ENCODE measurements around the gene GPR33. TPM values are rescaled to one million over a fixed set of nuclear protein-coding genes. Genes with fewer than 3 reads are reported as not detected.
A peak's percentile ranks its signal among the peaks of the same experiment; 100 is the strongest.

GPR33 gene
- total and polyA plus RNA-seq, 8 donors: not detected

- 25 to 37% (median 32%) methylated on average over 11 of the region's 11 CpGs for WGBS, 5 donors
- Histone ChIP-seq H3K4me3 (peak overlapping the region; percentile 61 to 84 (median 70)), H3K27ac (peak overlapping the region in 4 of 5 donors; percentile 90 to 92 (median 92)), H3K27me3 (no peaks in the 10 kb centered on the region), H3K36me3 (peaks cover 1 to 2% (median 1%) of the 10 kb centered on the region in 4 donors), H3K4me1 (peaks cover 12 to 42% (median 29%) of the 10 kb centered on the region in 4 donors), H3K9me3 (no peaks in the 10 kb centered on the region)
- peak in 1 of 2 donors; percentile 10 for DNase-seq
- TF ChIP-seq POLR2A (IDR thresholded peaks at IDR 0.05): no peak
- TF ChIP-seq CTCF (IDR thresholded peaks at IDR 0.05): no peak
- TF ChIP-seq EP300 (IDR thresholded peaks at IDR 0.05): no peak
- no peak for TF ChIP-seq POLR2AphosphoS5 (IDR thresholded peaks at IDR 0.05)
- intact Hi-C loops (cut with DNase I; ENCODE audit: low total_unique reads): no loop called here
Observed at GRCh38 chr14:31457665-31458659, 29.9 kb downstream of the GPR33 start.

- peaks cover 10 to 11% (median 10%) of the 10 kb centered on the region in 4 donors for H3K36me3 ChIP-seq
- TF ChIP-seq POLR2AphosphoS5 (IDR thresholded peaks at IDR 0.05) (peak; percentile 61 to 90 (median 84)), POLR2A (IDR thresholded peaks at IDR 0.05) (peak in 2 of 4 donors; percentile 16 to 33), EP300 (IDR thresholded peaks at IDR 0.05) (no peak), CTCF (IDR thresholded peaks at IDR 0.05) (no peak)
- H3K9me3 ChIP-seq: no peaks in the 10 kb centered on the region
- H3K4me1 ChIP-seq: peaks cover 12 to 42% (median 29%) of the 10 kb centered on the region in 4 donors
- no peaks in the 10 kb centered on the region for H3K27me3 ChIP-seq
- H3K27ac ChIP-seq: peak within 1 kb of the TSS; percentile 89 to 92 (median 91)
- H3K4me3 ChIP-seq: peak within 1 kb of the TSS; percentile 61 to 84 (median 70)
- 1 to 4% (median 3%) methylated on average over 59 to 70 of the region's 70 CpGs for WGBS, 5 donors
- intact Hi-C loops (cut with DNase I; ENCODE audit: low total_unique reads): no loop called here
- DNase-seq: peak; percentile 96 to 98
Observed at GRCh38 chr14:31456841-31457664, 30.8 kb downstream of the GPR33 start, which contains the start of gene DTD2. Gene DTD2, minus strand, starts transcription at chr14:31457506. Its CDS starts 113 bp downstream, at chr14:31457393.

GRCh38 chr14:31449971-31450610, 37.7 kb downstream of the GPR33 start:
- TF ChIP-seq CTCF (IDR thresholded peaks at IDR 0.05) (peak in 4 of 7 experiments; percentile 36 to 56 (median 48)), POLR2A (IDR thresholded peaks at IDR 0.05) (no peak), EP300 (IDR thresholded peaks at IDR 0.05) (no peak)
- Histone ChIP-seq H3K36me3 (peaks cover 12 to 45% (median 36%) of the 10 kb centered on the region in 4 donors), H3K4me1 (peaks cover 0 to 32% (median 18%) of the 10 kb centered on the region in 4 donors), H3K27ac (no peak overlapping the region), H3K4me3 (no peak overlapping the region), H3K9me3 (no peaks in the 10 kb centered on the region), H3K27me3 (no peaks in the 10 kb centered on the region)
- intact Hi-C loops (cut with DNase I; ENCODE audit: low total_unique reads): no loop called here
- 13 to 33% (median 26%) methylated on average over 2 of the region's 2 CpGs for WGBS, 5 donors
- peak in 1 of 2 donors; percentile 65 for DNase-seq
